Smooth muscle cell (in vitro differentiated cells): ENCODE data around the gene UBE2N. TPM values are rescaled to one million over a fixed set of nuclear protein-coding genes. Genes with fewer than 3 reads are reported as not detected.
A peak's percentile ranks its signal among the peaks of the same experiment; 100 is the strongest.

ENCODE experiments used
- DNase-seq: peaks from one replicate; lab custom pipeline; 2025; ENCODE audit not compliant: unreplicated experiment; lab: John Stamatoyannopoulos, UW
- H2AFZ ChIP-seq: fragments of 200-600 bp; sonication (generic); 2 replicates; pipeline ENCODE4 v1.6.0; 2016; ENCODE audit warnings: antibody characterized with exemption, low read depth, mild to moderate bottlenecking
- H3F3A ChIP-seq: fragments of 200-600 bp; sonication (generic); 2 replicates; pipeline ENCODE4 v1.6.0; 2017; ENCODE audit warnings: antibody characterized with exemption, low read depth
- H3K27ac ChIP-seq: fragments of 200-600 bp; sonication (generic); 2 replicates; pipeline ENCODE4 v1.5.1; 2016; ENCODE audit warnings: low read depth, mild to moderate bottlenecking
- H3K27me3 ChIP-seq: fragments of 200-600 bp; sonication (generic); 2 replicates; pipeline ENCODE4 v1.6.1; 2016; ENCODE audit warnings: low read depth, mild to moderate bottlenecking
- H3K36me3 ChIP-seq: fragments of 200-600 bp; sonication (generic); 2 replicates; pipeline ENCODE4 v1.5.1; 2016; ENCODE audit warnings: low read depth
- H3K4me1 ChIP-seq: fragments of 200-600 bp; sonication (generic); 2 replicates; pipeline ENCODE4 v1.5.1; 2016; ENCODE audit warnings: low read depth
- H3K4me2 ChIP-seq: fragments of 200-600 bp; sonication (generic); 2 replicates; pipeline ENCODE4 v1.6.0; 2016; ENCODE audit warnings: mild to moderate bottlenecking
- H3K4me3 ChIP-seq: fragments of 200-600 bp; sonication (generic); 2 replicates; pipeline ENCODE4 v1.5.1; 2016; ENCODE audit warnings: mild to moderate bottlenecking
- H3K79me2 ChIP-seq: fragments of 200-600 bp; sonication (generic); 2 replicates; pipeline ENCODE4 v1.6.0; 2016; ENCODE audit warnings: low read depth, mild to moderate bottlenecking
- H3K9ac ChIP-seq: fragments of 200-600 bp; sonication (generic); 2 replicates; pipeline ENCODE4 v1.6.0; 2016; ENCODE audit warnings: low read depth
- H3K9me3 ChIP-seq: fragments of 200-600 bp; sonication (generic); replicated peaks from 2 replicates; pipeline ENCODE4 v1.5.1; 2016; ENCODE audit warnings: low read depth
- H4K20me1 ChIP-seq: fragments of 200-600 bp; sonication (generic); 2 replicates; pipeline ENCODE4 v1.6.0; 2016; ENCODE audit warnings: low read depth
- WGBS: methylation state at CpG from one replicate; pipeline ENCODE4 v1.1.7; 2016; ENCODE audit warnings: low lambda C conversion rate; 5-methylcytosine and 5-hydroxymethylcytosine counted together
- polyA plus RNA-seq: library from polyadenylated mRNA; unstranded; fragments of >200 nt; fragmentation: Nextera tagmentation; extraction: Ambion mirVana; gene quantifications from 2 replicates; pipeline ENCODE4 v1.2.1, GENCODE V29; 2016
- total RNA-seq: library from RNA; depleted of rRNA; stranded (reverse); fragments of >200 nt; gene quantifications from 2 replicates; pipeline ENCODE4 v1.2.3, GENCODE V29; 2014
- TF ChIP-seq, protein P1 (sequence below): fragments of 200-600 bp; sonication (generic); IDR thresholded peaks from 2 replicates; pipeline ENCODE4 v1.5.1; 2017; ENCODE audit warnings: borderline replicate concordance, mild to moderate bottlenecking, antibody characterized with exemption; ENCODE audit not compliant: insufficient read depth, poor library complexity, severe bottlenecking

The UBE2N gene
- total and polyA plus RNA-seq, 2 experiments from 2014 or later = 61.3 to 111 TPM

DNA sequence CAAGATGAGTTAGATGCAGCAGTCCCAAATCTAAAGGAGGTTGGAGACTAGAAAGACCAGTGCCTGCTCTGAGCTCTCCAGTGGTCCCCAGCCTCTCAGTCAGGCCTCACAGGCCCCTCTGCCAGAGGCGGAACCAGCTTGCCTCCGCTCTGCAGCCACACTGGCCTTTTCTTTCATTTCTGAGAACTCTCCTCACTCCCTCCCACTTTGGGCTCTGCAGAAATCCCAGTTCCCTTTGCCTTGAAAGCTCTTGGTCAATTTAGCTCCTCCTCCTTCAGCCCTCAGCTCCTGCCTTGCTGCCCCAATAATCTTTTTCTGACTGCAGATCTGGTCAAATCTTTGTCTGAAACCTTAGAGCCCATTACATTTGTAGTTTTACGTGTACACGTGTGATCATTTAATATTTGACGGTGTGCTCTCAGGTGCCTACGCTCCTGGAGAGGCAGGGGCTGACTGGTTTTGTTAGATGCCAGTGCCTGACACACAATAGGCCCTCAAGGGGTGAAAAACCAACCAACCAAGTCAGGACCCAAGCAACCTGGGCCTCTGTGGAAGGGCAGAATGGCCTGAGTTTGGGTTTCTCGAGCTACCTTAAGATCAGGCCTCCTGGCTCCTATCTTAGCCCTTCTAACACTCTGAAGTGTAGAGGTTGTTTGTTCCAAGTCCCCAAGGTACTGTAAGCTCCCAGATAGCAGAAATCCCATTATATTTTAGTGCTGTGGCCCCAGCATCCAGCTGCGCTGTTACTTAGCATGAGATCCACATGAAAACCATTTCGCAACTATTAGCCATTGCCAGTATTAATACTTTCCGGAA is 65.1 kb downstream of the UBE2N start:
- H3K4me2 ChIP-seq = peak overlapping the region; percentile 93
- H3F3A ChIP-seq = peaks cover 11% of the 10 kb centered on the region
- H3K27ac ChIP-seq = peak overlapping the region; percentile 96
- no peak for DNase-seq
- peaks cover 39% of the 10 kb centered on the region for H3K79me2 ChIP-seq
- H3K4me3 ChIP-seq = peak overlapping the region; percentile 93
- no peaks in the 10 kb centered on the region for H3K9me3 ChIP-seq
- no peaks in the 10 kb centered on the region for H3K27me3 ChIP-seq
- H3K4me1 ChIP-seq = peaks cover 40% of the 10 kb centered on the region
- peak overlapping the region; percentile 37 for H2AFZ ChIP-seq
- TF ChIP-seq, protein P1, sequence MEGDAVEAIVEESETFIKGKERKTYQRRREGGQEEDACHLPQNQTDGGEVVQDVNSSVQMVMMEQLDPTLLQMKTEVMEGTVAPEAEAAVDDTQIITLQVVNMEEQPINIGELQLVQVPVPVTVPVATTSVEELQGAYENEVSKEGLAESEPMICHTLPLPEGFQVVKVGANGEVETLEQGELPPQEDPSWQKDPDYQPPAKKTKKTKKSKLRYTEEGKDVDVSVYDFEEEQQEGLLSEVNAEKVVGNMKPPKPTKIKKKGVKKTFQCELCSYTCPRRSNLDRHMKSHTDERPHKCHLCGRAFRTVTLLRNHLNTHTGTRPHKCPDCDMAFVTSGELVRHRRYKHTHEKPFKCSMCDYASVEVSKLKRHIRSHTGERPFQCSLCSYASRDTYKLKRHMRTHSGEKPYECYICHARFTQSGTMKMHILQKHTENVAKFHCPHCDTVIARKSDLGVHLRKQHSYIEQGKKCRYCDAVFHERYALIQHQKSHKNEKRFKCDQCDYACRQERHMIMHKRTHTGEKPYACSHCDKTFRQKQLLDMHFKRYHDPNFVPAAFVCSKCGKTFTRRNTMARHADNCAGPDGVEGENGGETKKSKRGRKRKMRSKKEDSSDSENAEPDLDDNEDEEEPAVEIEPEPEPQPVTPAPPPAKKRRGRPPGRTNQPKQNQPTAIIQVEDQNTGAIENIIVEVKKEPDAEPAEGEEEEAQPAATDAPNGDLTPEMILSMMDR = no peak
- H4K20me1 ChIP-seq = peaks cover 32% of the 10 kb centered on the region
- WGBS = 25% methylated on average over 10 of the region's 10 CpGs
- no peaks in the 10 kb centered on the region for H3K36me3 ChIP-seq
- H3K9ac ChIP-seq = peak overlapping the region; percentile 49

DNA sequence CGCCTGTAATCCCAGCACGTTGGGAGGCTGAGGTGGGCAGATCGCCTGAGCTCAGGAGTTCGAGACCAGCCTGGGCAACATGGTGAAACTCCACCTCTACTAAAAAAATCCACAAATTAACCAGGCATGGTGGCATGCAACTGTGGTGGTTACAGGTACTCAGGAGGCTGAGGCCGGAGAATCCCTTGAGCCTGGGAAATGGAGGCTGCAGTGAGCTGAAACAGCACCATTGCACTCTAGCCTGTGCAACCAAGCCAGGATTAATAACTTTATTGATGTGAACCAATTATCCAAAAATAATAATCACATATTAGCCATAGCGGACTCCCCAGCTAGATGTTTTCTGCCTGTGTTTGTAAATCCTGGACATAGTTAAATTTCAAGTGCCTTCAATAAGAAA is 65.8 kb downstream of the UBE2N start:
- no peak overlapping the region for H2AFZ ChIP-seq
- no peak for DNase-seq
- H4K20me1 ChIP-seq = peaks cover 25% of the 10 kb centered on the region
- peaks cover 35% of the 10 kb centered on the region for H3K4me1 ChIP-seq
- peak overlapping the region; percentile 93 for H3K4me2 ChIP-seq
- no peaks in the 10 kb centered on the region for H3K36me3 ChIP-seq
- TF ChIP-seq, protein P1 = no peak
- H3K4me3 ChIP-seq = peak overlapping the region; percentile 93
- peaks cover 11% of the 10 kb centered on the region for H3F3A ChIP-seq
- H3K9ac ChIP-seq = no peak overlapping the region
- 95% methylated on average over 6 of the region's 6 CpGs for WGBS
- H3K27me3 ChIP-seq = no peaks in the 10 kb centered on the region
- H3K27ac ChIP-seq = no peak overlapping the region
- H3K9me3 ChIP-seq = no peaks in the 10 kb centered on the region
- H3K79me2 ChIP-seq = peaks cover 32% of the 10 kb centered on the region

DNA sequence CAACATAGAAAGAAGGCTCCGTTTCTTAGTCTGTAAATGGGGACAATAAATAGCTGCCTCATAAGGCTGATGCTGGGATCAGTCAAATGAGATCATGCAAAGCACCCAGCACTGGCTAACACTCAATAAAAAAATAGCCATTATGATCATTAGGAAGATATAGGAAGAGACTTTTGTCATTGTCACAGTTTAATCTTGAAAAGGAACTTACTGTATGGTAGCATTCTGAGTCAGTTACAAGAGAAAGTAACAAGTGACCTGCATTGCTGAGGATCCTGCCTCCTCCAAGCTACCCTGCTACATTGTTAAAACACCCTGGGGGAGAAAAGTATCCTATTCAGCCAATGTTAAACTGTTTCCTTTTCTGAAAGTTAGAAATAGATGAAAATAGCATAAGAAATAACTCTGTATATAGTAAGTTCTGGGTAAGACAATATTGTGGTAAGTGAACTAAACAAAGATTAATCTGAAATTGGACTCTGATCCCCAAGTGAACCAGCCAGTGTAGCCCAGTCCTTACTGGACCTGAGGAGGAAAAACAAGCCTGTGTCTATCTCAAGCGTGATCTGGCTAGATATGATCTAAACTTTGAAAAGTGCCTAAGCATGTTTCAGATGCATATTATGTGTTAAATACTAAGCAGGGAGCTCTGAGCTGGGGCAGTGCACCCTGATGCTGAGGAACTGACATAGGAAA is 67.6 kb downstream of the UBE2N start:
- Histone ChIP-seq H3K4me2 (peak overlapping the region; percentile 50), H3K27me3 (no peaks in the 10 kb centered on the region)
- TF ChIP-seq, protein P1 = no peak

More for the DNA sequence above, 67.6 kb downstream of the UBE2N start:
- H2AFZ ChIP-seq = no peak overlapping the region
- peaks cover 24% of the 10 kb centered on the region for H3K4me1 ChIP-seq
- peaks cover 7% of the 10 kb centered on the region for H4K20me1 ChIP-seq
- H3K9me3 ChIP-seq = no peaks in the 10 kb centered on the region
- H3K27ac ChIP-seq = no peak overlapping the region
- H3K4me3 ChIP-seq = peak overlapping the region; percentile 8
- H3K79me2 ChIP-seq = peaks cover 14% of the 10 kb centered on the region
- no peak for DNase-seq
- peaks cover 11% of the 10 kb centered on the region for H3F3A ChIP-seq
- H3K9ac ChIP-seq = no peak overlapping the region
- H3K36me3 ChIP-seq = no peaks in the 10 kb centered on the region
- 67% methylated on average over 2 of the region's 2 CpGs for WGBS
